Measurements from ENCODE around the gene PDE6G. TPM values are rescaled to one million over a fixed set of nuclear protein-coding genes. Genes with fewer than 3 reads are reported as not detected.
"Not testable (repeated sequence)": the region's sequence is repeated elsewhere in the genome, so short reads cannot be mapped to it uniquely, and the experiment has no call there.

The PDE6G gene
- total RNA-seq, 2 experiments from 2014 or later: 12.0 to 12.5 TPM

DNA sequence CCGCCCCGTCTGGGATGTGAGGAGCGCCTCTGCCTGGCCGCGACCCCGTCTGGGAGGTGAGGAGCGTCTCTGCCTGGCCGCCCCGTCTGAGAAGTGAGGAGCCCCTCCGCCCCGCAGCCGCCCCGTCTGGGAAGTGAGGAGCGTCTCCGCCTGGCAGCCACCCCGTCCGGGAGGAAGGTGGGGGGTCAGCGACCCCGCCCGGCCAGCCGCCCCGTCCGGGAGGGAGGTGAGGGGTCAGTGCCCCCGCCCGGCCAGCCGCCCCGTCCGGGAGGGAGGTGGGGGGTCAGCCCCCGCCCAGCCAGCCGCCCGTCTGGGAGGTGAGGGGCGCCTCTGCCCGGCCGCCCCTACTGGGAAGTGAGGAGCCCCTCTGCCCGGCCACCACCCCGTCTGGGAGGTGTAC, 38.0 kb downstream of the PDE6G start:
- ATAC-seq; H3K9me3 Mint-ChIP-seq (ENCODE audit: low read depth); H3K27ac Mint-ChIP-seq; H3K4me3 Mint-ChIP-seq; DNase-seq; H3K27me3 Mint-ChIP-seq; CTCF ChIA-PET: not testable (repeated sequence)
- Mint-ChIP-seq H3K4me1 (peaks cover 30% of the 10 kb centered on the region), H3K36me3 (peaks cover 40% of the 10 kb centered on the region)

DNA sequence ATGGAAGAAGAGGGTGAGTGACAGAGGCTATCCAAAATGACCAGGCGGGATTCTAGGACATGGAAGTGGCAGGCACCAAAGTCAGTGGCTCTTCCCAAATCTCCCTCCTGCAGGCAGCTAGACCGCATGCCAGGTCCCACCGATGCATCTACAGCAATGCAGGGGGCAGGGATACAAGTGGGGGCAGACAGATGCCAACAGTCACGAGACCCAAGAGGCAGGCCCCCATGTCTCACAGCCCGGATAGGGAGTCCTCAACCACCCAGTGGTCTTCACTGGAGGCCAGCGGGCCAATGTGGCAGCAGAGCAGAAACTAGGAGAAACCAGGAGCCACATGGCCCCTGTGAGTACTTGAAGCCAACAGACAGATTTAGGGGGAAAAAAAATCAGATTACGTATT, 39.5 kb downstream of the PDE6G start:
- CTCF ChIA-PET: no interaction called here
- Mint-ChIP-seq H3K36me3 (peaks cover 50% of the 10 kb centered on the region), H3K27me3 (no peaks in the 10 kb centered on the region), H3K4me1 (peaks cover 32% of the 10 kb centered on the region), H3K27ac (no peak overlapping the region), H3K4me3 (no peak overlapping the region), H3K9me3 (ENCODE audit: low read depth) (no peaks in the 10 kb centered on the region)
- DNase-seq: no peak
- no peak for ATAC-seq

DNA sequence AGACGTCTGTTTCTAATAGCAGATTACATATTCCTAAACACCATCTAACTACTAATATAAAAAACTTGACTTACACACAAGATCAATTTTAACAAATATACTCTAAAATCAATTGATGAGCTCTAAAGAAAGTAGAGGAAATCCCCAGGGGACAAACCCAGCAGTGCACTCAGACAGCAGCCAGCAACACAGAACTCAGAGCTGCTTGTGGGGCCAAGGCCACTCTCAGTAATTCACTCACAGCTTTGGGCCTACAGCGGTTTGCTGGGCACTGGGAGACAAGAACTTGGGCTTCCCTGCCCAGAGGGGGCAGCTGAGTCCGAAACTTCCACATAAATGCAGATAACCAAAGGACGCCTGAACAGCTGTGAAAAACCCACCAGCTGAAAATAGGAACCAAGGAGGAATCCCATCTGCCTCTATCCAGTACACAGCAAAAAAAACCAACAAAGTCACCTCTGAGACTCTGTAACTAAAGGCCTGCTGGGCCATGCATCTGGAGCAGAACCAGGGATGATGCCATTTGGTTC, 40.9 kb downstream of the PDE6G start:
- Mint-ChIP-seq H3K4me3 (no peak overlapping the region), H3K27me3 (no peaks in the 10 kb centered on the region), H3K4me1 (peaks cover 30% of the 10 kb centered on the region), H3K27ac (peak overlapping the region; percentile 86), H3K36me3 (peaks cover 38% of the 10 kb centered on the region), H3K9me3 (ENCODE audit: low read depth) (no peaks in the 10 kb centered on the region)
- CTCF ChIA-PET: interaction anchor here (0.8 to 3.2 kb wide), 3 partner anchors 14 to 96 kb away, joined by 4 to 14 read pairs (median 5); partner anchors contain the start of gene ARL16
- ATAC-seq (no peak), DNase-seq (no peak)

DNA sequence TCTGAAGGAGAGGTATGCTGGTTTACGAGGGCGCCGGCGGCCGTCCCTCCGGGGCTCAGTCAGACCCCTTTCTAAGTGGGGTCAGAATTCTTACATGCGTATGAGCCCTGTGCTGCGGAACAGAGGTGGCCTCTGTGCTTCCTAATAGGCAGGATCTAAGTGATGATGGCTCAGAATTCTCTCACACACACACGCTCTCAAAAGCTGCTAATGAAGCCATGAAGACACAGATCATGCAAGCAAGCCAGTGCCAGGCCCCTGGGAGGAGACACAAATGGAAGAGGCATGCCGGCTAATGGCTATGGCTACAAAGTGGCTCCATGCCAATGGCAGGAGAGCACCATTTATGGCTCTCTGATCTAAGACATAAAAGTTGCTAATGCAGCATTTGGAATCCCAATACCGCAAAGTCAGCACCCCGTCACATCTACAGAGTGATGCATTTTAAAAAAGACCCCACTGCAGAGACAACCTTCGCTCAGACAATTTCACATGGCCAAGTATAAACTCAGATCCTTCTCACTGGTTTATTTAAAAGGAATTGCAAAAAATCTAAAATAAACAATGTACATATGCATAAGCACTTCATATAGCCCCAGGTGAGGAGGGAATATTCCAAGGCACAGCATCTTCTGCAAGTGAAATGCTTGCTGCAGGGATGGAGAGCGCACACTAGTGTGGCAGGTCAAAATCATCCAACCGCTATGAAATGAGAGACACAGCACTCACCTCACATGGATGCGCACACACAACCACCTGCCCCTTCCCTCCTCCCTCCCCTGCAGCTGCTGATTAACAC, 44.0 kb downstream of the PDE6G start:
- no peak overlapping the region for H3K27ac Mint-ChIP-seq
- no peaks in the 10 kb centered on the region for H3K27me3 Mint-ChIP-seq
- peaks cover 40% of the 10 kb centered on the region for H3K36me3 Mint-ChIP-seq
- no peak overlapping the region for H3K4me3 Mint-ChIP-seq
- H3K4me1 Mint-ChIP-seq: peaks cover 47% of the 10 kb centered on the region
- CTCF ChIA-PET: interaction anchor here (0.6 to 1.4 kb wide), 2 partner anchors 11 to 40 kb away, joined by 3 read pairs; no protein-coding TSS in a partner anchor
- ATAC-seq (no peak), DNase-seq (no peak)
- H3K9me3 Mint-ChIP-seq (ENCODE audit: low read depth): no peaks in the 10 kb centered on the region

DNA sequence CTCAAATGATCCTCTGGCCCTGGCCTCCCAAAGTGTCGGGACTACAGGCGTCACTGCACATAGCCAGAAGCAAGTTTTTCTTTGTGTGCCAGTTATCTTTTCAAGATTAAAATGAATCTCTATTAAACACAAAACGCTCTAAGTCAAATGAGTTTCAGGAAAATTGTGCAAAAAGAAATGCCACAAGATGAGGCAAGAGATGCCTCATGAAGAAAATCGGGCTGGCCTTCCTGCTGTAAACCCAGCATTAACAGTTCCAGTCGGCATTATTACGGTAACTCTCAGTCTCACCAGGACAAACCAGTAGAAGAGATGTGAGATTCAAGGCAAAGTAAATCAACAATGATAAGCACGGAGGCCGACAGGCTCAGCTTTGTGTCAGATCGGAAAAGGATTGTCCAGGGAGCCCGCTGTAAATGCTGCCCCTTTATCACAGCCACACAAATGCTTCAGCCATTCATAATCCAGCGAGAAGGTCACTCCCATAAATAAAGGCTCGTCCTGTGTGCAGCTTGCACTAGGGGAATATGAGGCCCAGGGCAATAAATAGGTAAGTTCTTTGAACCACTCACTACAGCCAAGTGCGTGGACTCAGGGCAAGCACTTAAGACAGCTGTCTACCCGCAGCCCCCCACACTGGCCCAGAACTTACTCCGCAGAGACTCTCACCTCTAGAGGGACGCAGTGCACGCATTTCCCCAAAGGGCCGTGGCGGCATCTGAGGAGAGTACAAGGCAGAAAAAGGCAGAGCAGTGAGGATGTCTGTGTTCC, 46.6 kb downstream of the PDE6G start:
- CTCF ChIA-PET: interaction anchor here (0.7 kb wide), 1 partner anchor 9 kb away, joined by 3 read pairs; no protein-coding TSS in a partner anchor
- no peak for ATAC-seq
- H3K27me3 Mint-ChIP-seq: no peaks in the 10 kb centered on the region
- H3K9me3 Mint-ChIP-seq (ENCODE audit: low read depth): no peaks in the 10 kb centered on the region
- H3K4me1 Mint-ChIP-seq: peaks cover 30% of the 10 kb centered on the region
- H3K27ac Mint-ChIP-seq: no peak overlapping the region
- no peak overlapping the region for H3K4me3 Mint-ChIP-seq
- H3K36me3 Mint-ChIP-seq: peaks cover 41% of the 10 kb centered on the region
- no peak for DNase-seq

DNA sequence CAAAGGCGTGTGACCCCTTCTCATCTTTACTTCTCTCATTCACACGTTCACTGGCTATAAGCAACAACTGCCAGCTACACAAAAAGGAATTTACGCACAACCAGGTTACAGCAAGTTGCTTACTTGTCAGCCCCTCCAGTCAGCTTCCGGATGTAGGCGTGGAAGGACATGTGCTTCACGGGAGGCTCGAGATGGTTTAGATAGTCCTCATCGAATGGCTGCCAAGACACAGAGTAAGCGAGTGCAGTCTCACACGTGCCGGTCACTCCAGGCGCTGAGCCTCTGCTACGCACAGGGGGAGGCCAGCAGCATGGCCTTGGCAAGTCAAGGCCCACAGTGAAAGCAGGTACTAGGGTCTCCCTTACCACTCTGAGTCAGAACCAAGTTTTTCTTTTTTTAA, 47.7 kb downstream of the PDE6G start:
- H3K4me1 Mint-ChIP-seq: peaks cover 22% of the 10 kb centered on the region
- CTCF ChIA-PET: no interaction called here
- no peak for ATAC-seq
- DNase-seq: no peak
- H3K36me3 Mint-ChIP-seq: peaks cover 47% of the 10 kb centered on the region
- no peak overlapping the region for H3K4me3 Mint-ChIP-seq
- H3K27me3 Mint-ChIP-seq: no peaks in the 10 kb centered on the region
- peak overlapping the region; percentile 54 for H3K27ac Mint-ChIP-seq
- H3K9me3 Mint-ChIP-seq (ENCODE audit: low read depth): no peaks in the 10 kb centered on the region

DNA sequence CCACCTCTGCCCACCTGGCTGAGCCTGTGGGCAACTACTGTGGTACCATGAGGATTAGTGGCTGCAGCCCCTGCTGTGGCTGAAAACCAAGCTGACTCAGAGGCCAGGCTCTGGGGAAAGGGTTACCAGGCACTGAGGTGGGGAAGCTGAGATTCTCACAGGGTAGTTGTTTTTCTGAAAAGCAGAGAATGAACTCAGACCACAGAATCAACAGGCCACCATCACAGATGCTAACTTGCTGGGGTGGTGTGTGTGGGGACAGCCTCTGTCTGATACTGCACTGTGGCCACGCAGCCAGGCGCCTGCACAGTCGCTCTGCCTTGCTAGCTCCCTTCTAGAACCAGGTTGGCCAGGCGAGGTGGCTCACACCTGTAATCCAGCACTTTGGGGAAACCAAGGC, 48.3 kb downstream of the PDE6G start:
- CTCF ChIA-PET: no interaction called here
- ATAC-seq: no peak
- H3K27me3 Mint-ChIP-seq: no peaks in the 10 kb centered on the region

DNA sequence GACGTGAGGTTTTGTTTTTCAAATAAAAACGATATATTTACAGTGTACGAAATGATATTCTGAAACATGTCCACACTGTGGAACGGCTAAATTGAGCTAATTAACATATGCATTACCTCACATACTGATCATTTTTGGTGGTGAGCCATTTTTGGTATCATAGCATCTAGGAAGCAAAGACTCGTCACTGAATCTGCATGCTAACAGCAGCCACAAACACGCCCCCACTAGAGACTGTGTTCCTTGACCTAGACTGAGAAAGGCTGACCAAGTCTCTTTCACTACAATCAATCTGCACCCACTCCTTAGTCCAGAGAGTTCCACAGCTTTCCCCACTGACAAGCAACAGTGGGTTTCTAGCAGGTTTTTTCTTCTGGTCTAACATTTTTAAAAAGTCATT, 48.9 kb downstream of the PDE6G start:
- DNase-seq: no peak
- no peaks in the 10 kb centered on the region for H3K27me3 Mint-ChIP-seq
- peak overlapping the region; percentile 25 for H3K27ac Mint-ChIP-seq
- H3K4me3 Mint-ChIP-seq: no peak overlapping the region
- no peak for ATAC-seq
- CTCF ChIA-PET: no interaction called here
- no peaks in the 10 kb centered on the region for H3K9me3 Mint-ChIP-seq (ENCODE audit: low read depth)
- H3K4me1 Mint-ChIP-seq: peaks cover 17% of the 10 kb centered on the region
- H3K36me3 Mint-ChIP-seq: peaks cover 37% of the 10 kb centered on the region

More for the DNA sequence above, 48.3 kb downstream of the PDE6G start:
- no peak overlapping the region for H3K4me3 Mint-ChIP-seq
- H3K36me3 Mint-ChIP-seq: peaks cover 43% of the 10 kb centered on the region
- H3K27ac Mint-ChIP-seq: peak overlapping the region; percentile 25
- DNase-seq: peak; percentile 46
- H3K4me1 Mint-ChIP-seq: peaks cover 17% of the 10 kb centered on the region
- H3K9me3 Mint-ChIP-seq (ENCODE audit: low read depth): no peaks in the 10 kb centered on the region

DNA sequence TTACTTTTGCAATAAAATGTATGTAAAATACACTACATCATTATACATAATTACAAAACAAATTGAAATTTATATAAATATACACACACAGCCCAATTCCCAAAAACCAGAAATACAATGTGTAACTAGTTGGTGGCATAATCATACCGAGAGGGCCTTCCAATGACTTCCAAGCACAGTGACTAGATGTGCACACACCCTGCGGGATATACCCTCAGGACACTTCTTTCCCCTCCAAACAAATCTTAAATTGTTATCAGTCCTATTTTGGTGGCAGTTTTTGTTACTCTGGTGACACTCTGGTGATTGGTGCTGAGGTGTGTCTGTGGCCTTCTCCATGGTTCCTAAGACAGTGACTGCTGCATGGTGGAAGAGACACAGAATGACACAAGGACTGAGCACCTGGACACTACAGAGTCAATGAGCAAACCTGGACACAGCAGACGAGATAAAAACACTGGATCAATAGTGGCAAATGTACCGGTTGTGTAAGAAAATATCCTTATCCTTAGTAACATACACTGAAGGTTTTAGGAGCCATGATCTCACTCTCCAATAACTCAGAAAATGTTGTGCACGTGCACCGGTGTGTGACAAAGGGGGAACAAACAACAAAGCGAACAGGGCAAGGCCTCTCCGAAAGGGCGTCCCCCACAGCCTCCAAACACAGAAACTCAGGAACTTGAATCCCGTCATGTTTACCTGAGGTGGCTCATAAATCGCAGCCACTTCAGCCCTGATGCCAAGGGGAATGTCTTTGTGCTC, 52.3 kb downstream of the PDE6G start:
- H3K36me3 Mint-ChIP-seq: peaks cover 39% of the 10 kb centered on the region
- CTCF ChIA-PET: no interaction called here
- no peak overlapping the region for H3K4me3 Mint-ChIP-seq
- no peaks in the 10 kb centered on the region for H3K9me3 Mint-ChIP-seq (ENCODE audit: low read depth)
- no peak for DNase-seq
- peaks cover 19% of the 10 kb centered on the region for H3K4me1 Mint-ChIP-seq
- H3K27me3 Mint-ChIP-seq: no peaks in the 10 kb centered on the region
- no peak for ATAC-seq
- peak overlapping the region; percentile 12 for H3K27ac Mint-ChIP-seq

DNA sequence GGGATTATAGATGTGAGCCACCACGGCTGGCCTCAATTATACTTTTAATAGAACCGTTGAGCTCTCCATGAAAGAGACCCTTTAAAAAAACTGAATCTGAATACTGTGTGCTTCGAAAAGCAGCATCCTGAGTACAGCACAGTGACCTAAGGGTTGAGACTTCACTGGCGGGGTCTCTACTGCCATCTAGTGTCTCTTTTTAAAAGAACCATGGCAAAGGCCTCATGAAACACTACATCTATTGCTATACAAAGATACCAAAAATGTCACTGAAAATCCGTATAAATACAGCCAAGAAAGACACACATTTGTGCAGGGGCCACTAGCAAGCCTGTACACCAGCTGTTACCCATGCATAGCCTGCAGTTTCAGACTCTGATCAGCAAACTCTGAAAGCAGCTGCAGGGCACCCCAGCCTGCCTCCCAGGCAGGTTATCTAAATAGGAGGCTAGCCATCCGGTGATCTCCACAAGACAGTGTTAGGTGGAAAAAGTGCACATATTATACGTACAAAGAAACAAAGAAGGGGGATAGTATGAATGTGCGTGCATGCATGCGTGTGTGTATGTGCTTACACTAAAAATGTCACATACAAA, 54.7 kb downstream of the PDE6G start:
- no peaks in the 10 kb centered on the region for H3K27me3 Mint-ChIP-seq
- H3K4me3 Mint-ChIP-seq: no peak overlapping the region
- CTCF ChIA-PET: interaction anchor here (0.6 to 2.7 kb wide), 27 partner anchors 8 to 349 kb away, joined by 3 to 23 read pairs (median 4); partner anchors contain the start of genes FAAP100 and MRPL12
- ATAC-seq (peak; percentile 93), DNase-seq (peak; percentile 58)
- H3K9me3 Mint-ChIP-seq (ENCODE audit: low read depth): no peaks in the 10 kb centered on the region
- peaks cover 40% of the 10 kb centered on the region for H3K36me3 Mint-ChIP-seq
- H3K4me1 Mint-ChIP-seq: peaks cover 17% of the 10 kb centered on the region
- H3K27ac Mint-ChIP-seq: no peak overlapping the region
